ENCODE data around the gene DDX1. TPM values are rescaled to one million over a fixed set of nuclear protein-coding genes. Genes with fewer than 3 reads are reported as not detected.

DDX1 gene
- total RNA-seq, 1 experiment from 2014 or later: 115 TPM

DNA sequence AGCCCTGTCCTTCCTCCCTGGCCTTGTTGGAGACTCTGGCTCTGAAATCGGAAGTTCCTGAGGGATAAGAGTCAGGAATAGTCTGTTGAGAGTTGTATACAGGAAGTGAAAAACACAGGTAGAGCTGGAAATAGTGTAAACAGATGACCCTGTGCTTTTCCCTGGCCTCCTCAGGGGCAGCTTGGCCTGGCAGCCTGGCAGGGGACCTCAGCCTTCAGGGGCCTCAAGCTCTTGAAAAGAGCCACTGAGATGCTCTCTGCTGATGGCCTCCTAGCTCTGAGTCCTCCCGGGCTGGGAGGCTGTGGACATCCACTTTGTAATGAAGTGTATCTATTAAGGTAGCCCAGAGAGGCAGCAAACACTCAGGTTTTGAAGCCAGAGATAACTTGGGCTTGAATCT, 79.3 kb downstream of the DDX1 start:
- ChIA-PET POLR2A (no interaction called here), CTCF (interaction anchor here (0.8 kb wide), 1 partner anchor 77 kb away, joined by 3 read pairs; no protein-coding TSS in a partner anchor)
- H3K4me3 Mint-ChIP-seq: no peak overlapping the region

DNA sequence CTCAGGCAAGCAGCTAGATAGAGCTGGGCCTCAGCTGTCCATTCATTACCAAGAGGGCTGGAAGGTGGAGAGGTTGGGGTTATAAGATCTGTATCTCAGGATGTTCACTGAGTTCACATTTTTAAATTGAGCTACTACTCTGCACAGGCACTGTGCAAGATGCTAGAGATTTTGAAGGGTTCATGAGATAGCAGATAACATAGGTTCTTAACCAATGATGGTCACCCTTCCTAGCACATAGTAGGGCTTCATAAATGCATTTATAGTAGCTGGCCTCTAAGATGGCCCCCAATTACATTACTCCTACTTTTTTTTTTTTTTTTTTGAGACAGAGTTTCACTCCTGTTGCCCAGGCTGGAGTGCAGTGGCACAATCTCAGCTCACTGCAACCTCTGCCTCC, 79.7 kb downstream of the DDX1 start:
- ATAC-seq (no peak), DNase-seq (ENCODE audit: low spot score) (no peak)
- no peaks in the 10 kb centered on the region; the same call in 1 of the 2 replicates for H3K27me3 Mint-ChIP-seq (ENCODE audit: low read depth)
- H3K27ac Mint-ChIP-seq: no peak overlapping the region
- ChIA-PET POLR2A (no interaction called here), CTCF (interaction anchor here (0.8 kb wide), 1 partner anchor 76 kb away, joined by 3 read pairs; no protein-coding TSS in a partner anchor)
- H3K36me3 Mint-ChIP-seq: no peaks in the 10 kb centered on the region; the same call in 1 of the 2 replicates
- peaks cover 18% of the 10 kb centered on the region for H3K4me1 Mint-ChIP-seq
- TF ChIP-seq EMX1 (CRISPR knock-in tag; IDR thresholded peaks at IDR 0.05): no peak
- TF ChIP-seq MYBL2 (CRISPR knock-in tag; IDR thresholded peaks at IDR 0.05): no peak
- TF ChIP-seq CREB1 (CRISPR knock-in tag; IDR thresholded peaks at IDR 0.05): no peak
- no peak for TF ChIP-seq STAT6 (CRISPR knock-in tag; conservative IDR thresholded peaks at IDR 0.05; ENCODE audit: low read depth)
- no peak for TF ChIP-seq JUN (CRISPR knock-in tag; IDR thresholded peaks at IDR 0.05)
- no peak for TF ChIP-seq SP1 (CRISPR knock-in tag; conservative IDR thresholded peaks at IDR 0.05)
- TF ChIP-seq AFF4 (CRISPR knock-in tag; IDR thresholded peaks at IDR 0.05; ENCODE audit: borderline replicate concordance): no peak
- no peak for TF ChIP-seq NFE2L1 (CRISPR knock-in tag; IDR thresholded peaks at IDR 0.05)
- TF ChIP-seq RORB (CRISPR knock-in tag; IDR thresholded peaks at IDR 0.05): no peak
- TF ChIP-seq GRHL2 (CRISPR knock-in tag; IDR thresholded peaks at IDR 0.05; ENCODE audit: insufficient replicate concordance, severe bottlenecking): no peak
- TF ChIP-seq ATF2 (CRISPR knock-in tag; IDR thresholded peaks at IDR 0.05; ENCODE audit: borderline replicate concordance, low read depth): no peak
- H3K4me3 Mint-ChIP-seq: no peak overlapping the region
- peaks cover 14% of the 10 kb centered on the region for H3K9me3 Mint-ChIP-seq

More for the DNA sequence above, 79.3 kb downstream of the DDX1 start:
- Mint-ChIP-seq H3K36me3 (no peaks in the 10 kb centered on the region; the same call in 1 of the 2 replicates), H3K27ac (no peak overlapping the region), H3K9me3 (peaks cover 14% of the 10 kb centered on the region), H3K27me3 (ENCODE audit: low read depth) (no peaks in the 10 kb centered on the region; the same call in 1 of the 2 replicates), H3K4me1 (peaks cover 18% of the 10 kb centered on the region)
- no peak for DNase-seq (ENCODE audit: low spot score)
- ATAC-seq: no peak
- TF ChIP-seq ZNF263 (CRISPR knock-in tag; IDR thresholded peaks at IDR 0.05; ENCODE audit: low read depth): no peak
- no peak for TF ChIP-seq TEAD4 (CRISPR knock-in tag; IDR thresholded peaks at IDR 0.05)
- no peak for TF ChIP-seq E2F4 (CRISPR knock-in tag; IDR thresholded peaks at IDR 0.05; ENCODE audit: borderline replicate concordance, low read depth)
- no peak for TF ChIP-seq FOXK1 (CRISPR knock-in tag; IDR thresholded peaks at IDR 0.05)
- no peak for TF ChIP-seq RORB (CRISPR knock-in tag; IDR thresholded peaks at IDR 0.05)
- TF ChIP-seq, protein P1, sequence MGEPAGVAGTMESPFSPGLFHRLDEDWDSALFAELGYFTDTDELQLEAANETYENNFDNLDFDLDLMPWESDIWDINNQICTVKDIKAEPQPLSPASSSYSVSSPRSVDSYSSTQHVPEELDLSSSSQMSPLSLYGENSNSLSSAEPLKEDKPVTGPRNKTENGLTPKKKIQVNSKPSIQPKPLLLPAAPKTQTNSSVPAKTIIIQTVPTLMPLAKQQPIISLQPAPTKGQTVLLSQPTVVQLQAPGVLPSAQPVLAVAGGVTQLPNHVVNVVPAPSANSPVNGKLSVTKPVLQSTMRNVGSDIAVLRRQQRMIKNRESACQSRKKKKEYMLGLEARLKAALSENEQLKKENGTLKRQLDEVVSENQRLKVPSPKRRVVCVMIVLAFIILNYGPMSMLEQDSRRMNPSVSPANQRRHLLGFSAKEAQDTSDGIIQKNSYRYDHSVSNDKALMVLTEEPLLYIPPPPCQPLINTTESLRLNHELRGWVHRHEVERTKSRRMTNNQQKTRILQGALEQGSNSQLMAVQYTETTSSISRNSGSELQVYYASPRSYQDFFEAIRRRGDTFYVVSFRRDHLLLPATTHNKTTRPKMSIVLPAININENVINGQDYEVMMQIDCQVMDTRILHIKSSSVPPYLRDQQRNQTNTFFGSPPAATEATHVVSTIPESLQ (CRISPR knock-in tag; IDR thresholded peaks at IDR 0.05): no peak
- no peak for TF ChIP-seq TCF7 (CRISPR knock-in tag; IDR thresholded peaks at IDR 0.05; ENCODE audit: low read depth)
- TF ChIP-seq SMAD3 (CRISPR knock-in tag; IDR thresholded peaks at IDR 0.05; ENCODE audit: borderline replicate concordance): no peak
- TF ChIP-seq ATF1 (CRISPR knock-in tag; IDR thresholded peaks at IDR 0.05): no peak

All from WTC11 (cell line).